Measurements from ENCODE around the gene MAN1B1.
"Not testable (repeated sequence)": the region's sequence is repeated elsewhere in the genome, so short reads cannot be mapped to it uniquely, and the experiment has no call there.

The MAN1B1 gene

DNA sequence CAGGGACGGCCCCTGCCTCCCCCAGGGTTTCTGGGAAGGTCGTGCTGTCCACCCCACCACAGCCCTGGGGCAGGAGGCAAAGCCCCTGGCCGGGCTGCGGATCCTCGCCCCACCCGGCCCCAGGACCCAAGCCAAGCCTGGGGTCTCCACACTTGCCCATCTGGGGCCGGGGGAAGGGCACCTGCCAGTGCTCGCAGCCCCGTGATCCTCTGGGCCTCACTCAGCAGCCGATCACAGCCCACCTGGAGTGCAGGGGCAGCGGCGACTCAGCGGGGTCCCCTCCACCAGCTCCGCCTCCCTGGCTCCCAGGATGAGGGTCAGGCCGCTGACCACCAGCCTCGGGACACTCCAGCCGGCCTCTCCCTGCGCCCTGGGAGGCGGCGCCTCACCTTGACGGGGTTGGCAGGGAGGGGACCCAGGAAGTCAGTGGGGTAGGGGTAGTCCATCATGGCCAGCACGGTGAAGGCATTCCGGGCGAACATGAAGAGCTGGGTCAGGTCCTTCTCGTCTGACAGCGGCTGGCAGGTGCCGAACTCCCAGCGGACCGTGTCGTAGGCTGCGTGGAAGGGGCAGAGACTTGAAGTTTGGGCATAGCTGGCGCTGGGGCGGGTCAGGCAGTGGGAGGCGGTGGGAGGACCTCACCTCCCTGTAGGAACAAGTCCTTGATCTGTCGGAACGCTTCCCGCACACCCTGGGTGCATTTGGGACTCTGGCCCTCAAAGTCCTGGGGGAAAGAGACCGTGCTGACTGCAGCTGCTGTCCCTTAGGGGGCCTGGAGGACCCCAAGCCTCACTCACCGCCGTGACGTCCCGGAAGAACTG is 26.0 kb downstream of the MAN1B1 start:
- no peak for DNase-seq

DNA sequence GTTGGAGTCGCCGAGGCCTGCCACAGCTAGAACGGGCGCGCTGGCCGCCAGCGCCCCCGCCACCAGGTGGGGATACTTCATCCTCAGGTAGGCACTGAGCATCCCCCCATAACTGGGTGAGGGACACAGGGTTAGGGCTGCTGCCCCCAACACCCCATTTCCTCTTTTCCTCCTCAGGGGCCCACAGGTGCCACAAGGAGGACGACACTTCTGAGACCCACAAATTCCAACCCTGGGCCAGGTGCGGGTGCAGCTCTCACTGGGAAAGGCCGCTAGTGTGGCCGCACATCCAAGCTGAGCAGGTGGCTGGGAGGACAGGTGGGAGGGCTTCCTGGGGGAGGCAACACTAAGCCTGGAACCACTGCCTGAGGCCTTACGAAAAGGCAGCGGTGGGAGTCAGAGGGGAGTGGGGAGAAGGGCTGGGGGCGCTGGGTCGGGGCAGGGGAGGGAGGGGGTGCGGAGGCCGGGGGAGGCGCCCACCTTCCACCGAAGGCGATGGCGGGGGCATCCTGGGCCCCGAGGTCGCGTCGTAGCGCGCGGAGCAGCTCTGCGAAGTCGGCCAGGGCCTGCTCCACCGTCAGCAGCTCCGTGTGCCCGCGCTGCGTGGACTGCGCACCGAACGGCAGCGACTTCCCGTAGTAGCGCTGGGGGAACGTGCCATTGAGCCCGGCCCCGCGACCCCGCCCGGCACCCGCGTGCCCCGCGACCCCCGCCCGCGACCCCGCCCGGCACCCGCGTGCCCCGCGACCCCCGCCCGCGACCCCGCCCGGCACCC is 26.8 kb downstream of the MAN1B1 start:
- no peak for DNase-seq

DNA sequence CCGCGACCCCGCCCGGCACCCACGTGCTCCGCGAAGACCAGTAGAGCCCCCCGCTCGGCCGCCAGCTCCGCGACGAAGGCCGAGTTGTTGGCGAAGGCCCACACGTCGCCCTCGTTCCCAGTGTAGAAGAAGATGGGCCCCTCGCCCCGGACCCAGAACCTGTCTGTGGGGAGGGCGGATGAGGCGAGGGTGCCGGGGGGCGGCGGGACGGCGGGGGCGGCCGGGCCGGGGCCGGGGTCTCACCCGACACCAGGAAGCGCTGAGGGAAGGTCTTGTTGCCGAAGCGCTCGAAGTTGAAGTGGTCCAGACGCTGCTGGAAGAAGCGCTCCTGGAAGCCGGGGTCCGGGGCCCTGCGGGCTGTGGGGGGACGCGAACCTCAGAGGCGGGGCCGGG is 27.4 kb downstream of the MAN1B1 start:
- no peak for DNase-seq

DNA sequence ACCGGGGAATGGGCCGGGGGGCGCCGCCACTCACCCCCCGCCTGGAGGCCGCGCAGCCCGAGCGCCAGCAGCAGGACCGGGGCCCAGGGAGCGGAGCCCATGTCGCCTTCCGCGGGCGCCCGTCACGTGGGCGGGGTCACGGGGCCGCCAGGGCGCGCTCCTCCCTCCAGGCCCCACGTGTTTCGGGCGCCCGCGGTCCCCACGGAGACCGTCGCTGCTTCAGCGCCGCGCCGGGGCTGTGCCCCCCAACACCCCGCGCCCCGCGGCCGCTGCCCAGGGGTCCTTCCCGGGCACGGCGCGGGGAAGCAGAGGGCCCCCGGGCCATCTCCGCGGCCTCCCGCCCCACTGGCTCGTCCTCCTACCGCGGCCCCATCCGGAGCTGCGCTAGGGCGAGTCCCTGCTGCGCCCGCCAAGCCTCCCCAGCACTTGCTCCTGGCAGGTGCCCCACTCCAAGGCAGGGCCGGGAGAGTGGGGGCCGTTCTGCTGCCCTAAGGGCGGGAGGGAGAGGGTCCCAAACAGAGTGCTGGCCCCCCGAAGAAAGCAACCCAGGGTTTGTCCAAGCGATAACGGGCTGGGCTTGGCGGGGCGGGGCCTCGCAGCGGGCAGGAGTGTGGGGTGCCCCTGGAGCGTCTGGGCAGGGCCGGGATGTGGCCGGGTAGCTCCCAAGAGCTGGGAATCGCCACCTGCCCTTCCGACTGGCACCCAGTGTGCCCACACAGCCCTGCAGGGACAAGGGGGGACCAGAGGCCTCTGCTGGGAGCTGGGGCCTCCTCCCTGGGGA is 28.0 kb downstream of the MAN1B1 start, which contains the start of gene DPP7:
DPP7 (minus strand) TSS at position 121 of the 781 bp plus-strand sequence; CDS start at position 101, 20 bp downstream.
- peak; percentile 67 to 82 for DNase-seq

DNA sequence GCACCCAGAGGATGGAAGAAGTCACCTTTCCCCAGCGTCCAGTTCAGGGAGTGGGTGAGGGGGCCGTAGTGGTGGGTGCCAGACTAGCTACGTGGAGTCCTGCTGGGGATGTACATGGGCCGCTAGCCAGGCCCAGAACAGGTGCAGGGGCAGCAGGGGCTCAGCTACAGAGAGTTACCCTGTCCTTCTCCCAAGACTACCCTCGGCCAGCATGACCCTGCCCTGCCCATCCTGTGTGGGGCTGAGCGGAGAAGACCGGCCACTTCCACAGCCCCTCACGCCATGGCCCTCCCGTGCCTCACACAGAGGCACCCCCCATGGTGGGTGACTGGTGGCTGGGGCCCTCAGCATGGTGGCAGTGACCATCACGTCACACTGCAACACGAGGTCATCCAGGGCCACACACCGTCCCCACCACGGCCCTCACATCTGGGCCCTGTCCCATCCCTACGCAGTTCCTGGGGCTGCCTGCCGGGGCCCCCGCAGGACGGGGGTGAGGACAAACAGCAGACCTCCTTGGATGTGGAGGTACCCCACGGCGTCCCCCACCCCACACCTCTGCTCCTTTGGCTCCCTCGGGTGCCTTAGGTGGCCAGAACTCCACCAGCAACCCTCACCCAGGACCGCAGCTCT is 28.7 kb downstream of the MAN1B1 start:
- no peak for DNase-seq

DNA sequence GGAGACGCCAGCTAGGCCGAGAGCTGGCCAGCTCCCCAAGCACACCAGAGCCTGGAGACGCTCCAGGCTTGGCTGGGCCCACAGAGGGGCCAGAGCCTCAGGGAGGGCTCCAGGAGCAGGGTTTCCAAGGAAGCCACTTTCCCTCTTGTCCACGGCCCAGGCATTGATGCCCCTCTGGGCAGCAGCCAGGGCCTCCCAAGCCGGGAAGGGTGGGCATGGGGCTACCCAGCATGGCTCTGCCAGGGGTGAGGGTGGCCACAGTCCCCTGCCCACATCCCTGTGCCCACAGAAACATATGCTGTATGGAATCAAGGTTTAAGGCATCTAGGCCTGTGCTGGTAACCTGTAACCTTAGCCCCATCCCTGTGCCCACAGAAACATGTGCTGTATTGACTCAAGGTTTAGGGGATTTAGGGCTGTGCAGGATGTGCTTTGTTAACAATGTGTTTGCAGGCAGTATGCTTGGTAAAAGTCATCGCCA is 29.3 kb downstream of the MAN1B1 start:
- no peak for DNase-seq

DNA sequence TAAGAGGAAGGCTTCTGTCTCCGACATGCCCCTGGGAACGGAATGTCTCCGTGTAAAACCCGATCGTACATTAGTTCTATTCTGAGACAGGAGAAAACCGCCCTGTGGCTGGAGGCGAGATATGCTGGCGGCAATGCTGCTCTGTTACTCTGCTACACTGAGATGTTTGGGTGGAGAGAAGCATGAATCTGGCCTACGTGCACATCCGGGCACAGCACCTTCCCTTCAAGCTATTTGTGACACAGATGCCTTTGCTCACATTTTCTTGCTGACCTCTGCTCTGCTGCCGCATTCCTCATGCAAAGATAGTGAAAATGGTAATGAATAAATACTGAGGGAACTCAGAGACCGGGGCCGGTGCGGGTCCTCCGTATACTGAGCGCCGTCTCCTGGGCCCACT is 29.9 kb downstream of the MAN1B1 start:
- DNase-seq = no peak

DNA sequence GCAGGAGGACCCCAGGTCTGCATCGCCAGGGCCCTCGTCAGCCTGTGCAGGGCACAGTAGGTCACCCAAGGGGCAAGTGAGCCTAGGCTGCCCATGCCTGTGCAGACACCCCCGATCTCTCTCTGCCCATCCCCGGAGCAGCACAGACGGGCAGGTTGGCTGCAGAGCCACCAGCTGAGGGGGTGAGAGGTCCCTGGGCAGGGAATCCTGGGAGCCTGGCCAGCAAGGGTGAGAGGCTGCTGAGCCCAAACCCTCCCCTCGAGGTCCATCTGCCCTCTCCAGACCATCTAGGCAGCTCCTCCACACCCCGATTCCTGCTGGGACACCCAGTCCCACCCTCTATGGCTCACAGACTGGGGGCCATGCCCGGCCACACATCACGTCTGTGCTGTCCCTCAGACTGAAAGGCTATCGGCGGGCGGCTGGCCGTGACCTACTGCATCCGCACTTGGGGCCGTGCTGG is 30.5 kb downstream of the MAN1B1 start:
- no peak for DNase-seq

DNA sequence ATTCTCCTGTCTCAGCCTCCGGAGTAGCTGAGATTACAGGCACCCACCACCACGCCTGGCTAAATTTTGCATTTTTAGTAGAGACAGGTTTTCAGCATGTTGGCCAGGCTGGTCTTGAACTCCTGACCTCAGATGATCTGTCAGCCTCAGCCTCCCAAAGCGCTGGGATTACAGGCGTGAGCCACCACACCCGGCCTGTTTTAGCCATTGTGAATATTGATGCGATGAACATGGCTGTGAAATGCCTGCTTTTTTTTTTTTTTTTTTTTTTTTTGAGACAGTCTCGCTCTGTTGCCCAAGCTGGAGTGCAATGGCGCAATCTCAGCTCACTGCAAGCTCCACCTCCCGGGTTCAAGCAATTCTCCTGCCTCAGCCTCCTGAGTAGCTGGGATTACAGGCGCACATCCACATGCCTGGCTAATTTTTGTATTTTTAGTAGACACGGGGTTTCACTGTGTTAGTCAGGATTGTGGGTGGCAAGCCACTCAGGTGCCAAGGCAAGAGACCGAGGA is 31.4 kb downstream of the MAN1B1 start:
- not testable (repeated sequence) for DNase-seq

DNA sequence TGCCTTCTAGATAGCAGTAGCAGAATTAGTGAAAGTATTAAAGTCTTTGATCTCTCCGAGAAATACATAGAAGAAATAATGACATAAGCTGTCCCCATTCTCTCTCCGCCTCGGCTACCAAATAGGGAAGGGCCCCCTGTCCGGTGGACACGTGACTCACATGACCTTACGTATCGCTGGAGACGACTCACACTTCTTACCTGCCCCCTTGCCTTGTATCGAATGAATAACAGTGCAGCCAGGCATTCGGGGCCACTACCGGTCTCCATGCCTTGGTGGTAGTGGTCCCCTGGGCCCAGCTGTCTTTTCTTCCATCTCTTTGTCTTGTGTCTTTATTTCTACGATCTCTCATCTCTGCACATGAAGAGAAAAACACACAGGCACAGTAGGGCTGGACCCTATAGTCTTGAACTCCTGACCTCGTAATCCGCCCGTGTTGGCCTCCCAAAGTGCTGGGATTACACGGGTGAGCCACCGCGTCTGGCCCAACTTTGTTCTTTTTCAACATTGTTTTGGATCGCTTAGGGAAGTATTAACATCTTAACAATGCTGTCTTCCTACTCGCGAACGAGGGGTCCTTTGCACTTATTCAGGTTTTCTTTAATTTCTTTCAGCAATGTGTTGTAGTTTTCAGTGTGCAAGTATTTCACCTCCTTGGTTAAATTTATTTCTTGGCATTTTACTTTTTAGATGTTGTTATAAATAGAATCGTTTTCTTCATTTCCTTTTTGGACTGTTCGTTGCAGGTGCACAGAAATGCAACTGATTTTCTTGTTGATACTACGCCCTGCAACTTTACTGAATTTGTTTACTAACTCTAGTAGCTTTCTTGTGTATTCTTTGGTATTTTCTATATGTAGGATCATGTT is 35.4 kb downstream of the MAN1B1 start:
- not testable (repeated sequence) for DNase-seq

DNA sequence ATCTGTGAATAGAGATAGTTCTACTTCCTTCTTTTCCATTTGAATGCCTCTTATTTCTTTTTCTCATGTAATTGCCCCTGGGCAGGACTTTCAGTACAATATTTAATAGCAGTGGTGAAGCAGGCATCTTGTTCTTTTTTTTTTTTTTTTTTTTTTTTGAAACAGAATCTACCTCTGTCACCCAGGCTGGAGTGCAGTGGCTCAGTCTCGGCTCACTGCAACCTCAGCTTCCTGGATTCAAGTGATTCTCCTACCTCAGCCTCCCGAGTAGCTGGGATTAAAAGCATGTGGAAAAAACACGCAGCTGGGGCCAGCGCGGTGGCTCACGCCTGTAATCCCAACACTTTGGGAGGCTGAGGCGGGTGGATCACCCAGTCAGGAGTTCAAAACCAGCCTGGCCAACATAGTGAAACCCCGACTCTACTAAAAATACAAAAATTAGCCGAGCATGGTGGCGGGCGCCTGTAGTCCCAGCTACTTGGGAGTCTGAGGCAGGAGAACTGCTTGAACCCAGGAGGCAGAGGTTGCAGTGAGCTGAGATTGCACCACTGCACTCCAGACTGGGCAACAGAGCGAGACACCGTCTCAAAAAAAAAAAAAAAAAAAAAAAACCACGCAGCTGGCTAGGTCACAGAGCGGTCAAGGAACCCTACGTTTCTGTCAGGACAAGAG is 36.1 kb downstream of the MAN1B1 start:
- not testable (repeated sequence) for DNase-seq

DNA sequence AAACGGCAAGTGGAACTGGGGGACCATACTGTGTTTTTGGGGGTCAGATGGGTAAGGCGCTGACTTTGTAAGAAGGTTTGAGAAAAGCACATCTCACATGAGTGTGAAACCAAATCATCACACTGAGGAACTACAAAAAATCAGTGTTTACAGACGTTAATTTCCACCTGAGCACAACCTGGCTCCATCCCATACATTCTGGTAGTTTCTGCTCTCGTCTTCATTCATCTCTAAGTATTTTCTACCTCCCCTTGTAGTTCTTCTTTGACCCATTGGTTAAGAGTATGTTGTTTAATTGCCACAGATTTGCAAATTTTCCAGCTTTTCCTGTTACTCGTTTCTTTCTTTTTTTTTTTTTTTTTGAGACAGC is 36.7 kb downstream of the MAN1B1 start:
- DNase-seq = no peak

DNA sequence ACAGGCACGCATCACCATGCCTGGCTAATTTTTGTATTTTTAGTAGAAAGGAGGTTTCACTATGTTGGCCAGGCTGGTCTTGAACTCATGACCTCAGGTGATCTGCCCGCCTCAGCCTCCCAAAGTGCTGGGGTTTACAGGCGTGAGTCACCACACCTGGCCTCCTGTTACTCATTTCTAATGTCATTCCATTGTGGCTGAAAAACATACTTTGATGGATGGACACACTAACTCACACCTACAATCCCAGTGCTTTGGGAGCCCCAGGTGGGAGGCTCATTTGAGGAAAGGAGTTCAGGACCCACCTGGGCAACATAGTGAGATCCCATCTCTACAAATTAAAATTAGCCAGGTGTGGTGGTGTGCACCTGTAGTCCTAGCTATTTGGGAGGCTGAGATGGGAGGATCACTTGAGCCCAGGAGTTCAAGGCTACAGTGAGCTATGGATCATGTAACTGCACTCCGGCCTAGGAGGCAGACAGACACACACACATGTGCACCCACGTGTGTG is 37.2 kb downstream of the MAN1B1 start:
- not testable (repeated sequence) for DNase-seq

DNA sequence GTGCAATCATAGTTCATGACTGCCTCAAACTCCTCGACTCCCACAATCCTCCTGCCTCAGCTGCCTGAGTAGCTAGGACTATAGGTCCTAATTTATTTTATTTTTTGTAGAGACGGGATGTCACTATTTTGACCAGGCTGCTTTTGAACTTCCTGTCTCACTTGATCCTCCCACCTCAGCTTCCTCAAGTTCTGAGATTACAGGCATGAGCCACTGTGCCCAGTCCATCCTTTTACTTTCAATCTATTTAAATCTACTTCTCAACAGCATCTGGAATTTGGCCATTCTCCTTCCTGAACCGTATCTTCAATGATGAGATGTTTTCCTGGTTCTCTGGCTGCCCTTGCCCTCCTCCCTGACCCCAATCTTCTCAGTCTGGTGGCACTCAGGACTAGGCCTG is 40.0 kb downstream of the MAN1B1 start:
- peak; percentile 21 to 24 for DNase-seq

DNA sequence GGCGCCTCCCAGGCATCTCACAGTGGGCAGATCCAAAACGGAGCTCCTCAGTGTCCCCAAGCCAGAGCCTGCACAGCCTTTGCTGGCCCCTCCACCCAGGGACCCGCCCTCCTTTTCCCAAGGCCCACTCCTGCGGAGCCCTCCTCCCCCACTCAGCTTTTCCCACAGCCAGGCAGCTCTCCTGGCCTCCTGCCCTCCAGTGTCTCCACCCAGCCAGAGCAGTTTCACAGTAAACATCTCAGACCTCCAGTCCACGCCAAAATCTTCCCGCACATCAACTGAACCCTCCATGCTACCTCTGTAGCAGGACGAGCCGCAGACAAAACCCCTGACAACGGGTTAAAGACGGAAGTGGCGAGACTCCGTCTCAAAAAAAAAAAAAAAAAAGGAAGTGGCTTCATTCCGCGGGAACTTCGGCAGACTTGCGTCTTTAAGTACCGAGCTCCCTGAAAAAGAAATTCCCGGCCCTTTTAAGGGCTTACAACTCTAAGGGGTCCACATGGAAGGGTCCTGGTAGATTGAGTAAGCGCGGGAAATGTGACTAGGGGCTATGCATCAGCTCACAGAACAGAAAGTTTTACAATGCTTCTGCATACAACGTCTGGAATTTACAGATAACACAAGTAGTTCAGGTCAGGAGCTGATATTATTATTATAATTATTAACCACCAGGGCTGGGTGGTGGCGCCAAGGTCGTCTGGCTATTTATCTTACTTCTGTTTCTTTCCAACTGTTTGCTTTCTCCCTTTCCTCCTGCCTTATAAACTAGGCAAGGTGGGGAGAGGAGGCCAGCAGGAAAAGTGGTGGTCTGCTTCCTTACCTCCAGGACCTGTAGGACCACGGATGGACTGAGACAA is 40.7 kb downstream of the MAN1B1 start:
- peak; percentile 61 to 76 for DNase-seq

DNA sequence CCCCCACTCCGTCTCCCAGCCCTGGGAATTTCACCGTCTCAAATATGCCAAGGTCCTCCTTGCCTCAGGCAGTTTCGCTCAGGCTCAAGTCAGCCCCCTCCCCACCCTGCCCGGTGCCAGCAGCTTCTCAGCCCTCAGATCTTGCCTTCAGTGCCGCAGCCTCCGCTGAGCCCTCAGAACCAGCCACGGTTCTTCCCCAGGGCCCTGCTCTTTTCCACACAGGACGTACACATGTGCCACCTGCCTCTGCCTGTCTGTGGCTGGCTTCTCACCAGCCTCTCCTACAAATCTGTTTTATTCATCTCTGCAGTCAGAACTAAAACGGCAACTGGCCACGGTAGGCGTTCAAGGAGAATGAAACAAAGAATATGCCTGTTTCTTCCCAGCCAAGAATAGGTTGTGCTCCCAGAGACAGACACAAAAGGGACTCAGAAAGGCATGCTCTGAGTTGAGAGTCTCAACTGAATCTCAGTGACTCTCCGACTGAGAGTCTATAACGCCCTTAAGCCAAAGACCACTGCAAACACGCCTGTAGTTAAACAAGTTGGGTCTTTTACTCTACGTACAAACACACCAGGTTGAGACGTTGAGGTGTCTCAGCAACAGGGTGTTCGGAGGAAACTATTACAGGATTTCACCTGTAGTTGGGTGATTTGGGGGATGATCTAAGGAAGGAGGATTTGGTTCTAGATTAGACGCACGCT is 41.5 kb downstream of the MAN1B1 start:
- DNase-seq = no peak

DNA sequence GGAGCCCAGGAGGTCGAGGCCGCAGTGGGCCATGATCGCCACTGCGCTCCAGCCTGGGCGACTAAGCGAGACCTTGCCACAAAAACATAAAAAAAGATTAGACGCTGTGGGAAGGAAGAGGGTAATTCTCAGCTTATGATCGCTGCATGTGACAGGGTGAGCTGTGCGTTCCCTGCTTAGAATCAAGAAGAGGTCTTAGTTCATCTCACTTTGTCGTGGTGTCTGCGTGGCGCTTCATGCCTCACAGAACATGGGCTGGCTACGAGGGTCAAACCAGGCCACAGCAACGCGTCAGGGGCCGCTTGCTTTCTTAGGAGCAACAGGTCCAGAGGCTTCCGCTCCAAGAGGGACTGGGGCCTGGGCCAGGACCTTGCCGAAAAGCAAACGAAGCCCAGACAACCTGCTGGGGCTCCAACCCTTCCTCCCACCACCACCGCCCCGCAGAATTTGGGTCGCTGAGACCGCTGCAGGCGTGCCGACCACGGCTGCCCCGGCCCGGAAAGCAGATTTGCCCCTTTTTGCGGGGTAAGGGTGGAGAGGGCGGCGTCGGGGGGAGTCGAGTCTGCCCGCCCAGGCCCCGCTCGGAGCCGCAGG is 42.2 kb downstream of the MAN1B1 start:
- DNase-seq = no peak

DNA sequence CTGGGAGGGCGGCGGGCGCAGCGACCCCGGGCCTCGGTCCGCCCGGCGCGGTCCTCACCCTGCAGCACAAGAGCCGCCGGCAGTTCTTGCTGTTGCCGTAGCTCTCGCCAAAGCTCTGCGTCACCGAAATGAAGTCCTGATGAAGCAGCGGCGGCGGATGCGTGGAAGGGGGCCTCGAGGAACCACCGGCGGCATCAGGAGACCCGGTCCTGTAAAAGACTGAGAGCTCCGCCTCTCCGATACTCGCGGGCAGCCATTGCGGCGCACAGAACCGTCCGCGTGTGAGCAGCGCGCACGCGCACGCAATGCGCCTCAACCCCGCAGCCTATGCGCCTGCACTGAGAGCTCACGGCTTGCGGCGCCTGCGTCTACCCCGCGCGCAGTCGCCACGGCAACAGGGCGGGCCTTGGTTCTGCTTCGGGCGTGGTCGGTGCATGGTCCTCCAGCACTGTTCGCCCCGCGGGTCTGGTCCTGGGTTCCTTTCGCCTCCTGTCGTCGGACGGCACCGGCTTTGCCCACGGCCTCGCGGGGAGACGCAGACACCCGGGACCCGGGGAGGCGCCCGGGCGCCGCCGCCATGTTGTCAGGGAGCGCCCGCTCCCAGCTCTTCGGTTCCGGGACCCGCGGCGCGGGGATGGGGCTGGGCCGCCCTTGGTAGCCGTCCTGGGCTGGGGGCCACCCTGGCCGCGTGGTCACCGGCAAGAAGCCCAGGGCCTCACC is 42.8 kb downstream of the MAN1B1 start:
- DNase-seq = peak; percentile 85 to 88
